ENCODE data around the gene THADA.

- TF ChIP-seq, protein P1, sequence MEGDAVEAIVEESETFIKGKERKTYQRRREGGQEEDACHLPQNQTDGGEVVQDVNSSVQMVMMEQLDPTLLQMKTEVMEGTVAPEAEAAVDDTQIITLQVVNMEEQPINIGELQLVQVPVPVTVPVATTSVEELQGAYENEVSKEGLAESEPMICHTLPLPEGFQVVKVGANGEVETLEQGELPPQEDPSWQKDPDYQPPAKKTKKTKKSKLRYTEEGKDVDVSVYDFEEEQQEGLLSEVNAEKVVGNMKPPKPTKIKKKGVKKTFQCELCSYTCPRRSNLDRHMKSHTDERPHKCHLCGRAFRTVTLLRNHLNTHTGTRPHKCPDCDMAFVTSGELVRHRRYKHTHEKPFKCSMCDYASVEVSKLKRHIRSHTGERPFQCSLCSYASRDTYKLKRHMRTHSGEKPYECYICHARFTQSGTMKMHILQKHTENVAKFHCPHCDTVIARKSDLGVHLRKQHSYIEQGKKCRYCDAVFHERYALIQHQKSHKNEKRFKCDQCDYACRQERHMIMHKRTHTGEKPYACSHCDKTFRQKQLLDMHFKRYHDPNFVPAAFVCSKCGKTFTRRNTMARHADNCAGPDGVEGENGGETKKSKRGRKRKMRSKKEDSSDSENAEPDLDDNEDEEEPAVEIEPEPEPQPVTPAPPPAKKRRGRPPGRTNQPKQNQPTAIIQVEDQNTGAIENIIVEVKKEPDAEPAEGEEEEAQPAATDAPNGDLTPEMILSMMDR (IDR thresholded peaks at IDR 0.05) = no peak
- no peak for TF ChIP-seq POLR2A (IDR thresholded peaks at IDR 0.05)
Observed at GRCh38 chr2:43191947-43192516, 403.8 kb downstream of the THADA start.

Measured in suprapubic skin (tissue), 3 donors.